B cell (primary cell): Measurements from ENCODE around the gene MED12L. TPM values are rescaled to one million over a fixed set of nuclear protein-coding genes. Genes with fewer than 3 reads are reported as not detected.

Experiments
- ATAC-seq: fragments of 200-7000 bp; cut with Tn5 transposase; one replicate; pipeline ENCODE4 v1.10.0; 2021; ENCODE audit warnings: low read depth, mild to moderate bottlenecking, moderate number of reproducible peaks, moderate library complexity
- CTCF ChIA-PET: fragments of 350-600 bp; sonication (Branson Sonifier 250); formaldehyde crosslinking; loops from one replicate; lab custom pipeline; 2021; ENCODE audit warnings: antibody characterized with exemption, inconsistent platforms; lab: Charles Lee
- POLR2A ChIA-PET: fragments of 350-600 bp; sonication (Branson Sonifier 250); formaldehyde crosslinking; loops from one replicate; lab custom pipeline; 2021; ENCODE audit warnings: antibody characterized with exemption; lab: Charles Lee
- DNase-seq: peaks from one replicate; pipeline ENCODE4 v3.0.0; 2013
- H2AFZ ChIP-seq: 2 replicates; pipeline ENCODE4 v1.6.1; 2012; ENCODE audit warnings: mild to moderate bottlenecking, low read depth, low read length; ENCODE audit not compliant: insufficient read depth, poor library complexity, severe bottlenecking
- H3K27ac ChIP-seq, 2 donors: 1 replicate in 1 of 2; 2 replicates in 1 of 2; pipeline ENCODE4 v1.5.1; 2012 to 2013; ENCODE audit warnings: low read length in 2 of 2, mild to moderate bottlenecking in 2 of 2, moderate library complexity in 1 of 2
- H3K27me3 ChIP-seq, 4 experiments: fragments of 200-600 bp in 1 of 4; sonication (generic) in 1 of 4; replicated peaks in 1 of 4; 1 replicate in 2 of 4; 2 replicates in 2 of 4; pipeline versions ENCODE4 v1.6.1 to v1.7.0; 2013 to 2016; ENCODE audit warnings: low read length in 3 of 4, mild to moderate bottlenecking in 2 of 4, mixed read lengths in 1 of 4, moderate library complexity in 1 of 4; ENCODE audit not compliant: insufficient read depth in 4 of 4, control insufficient read depth in 3 of 4; ENCODE audit errors: control extremely low read depth in 1 of 4
- H3K36me3 ChIP-seq, 2 experiments: replicated peaks in 1 of 2; 1 replicate in 1 of 2; 2 replicates in 1 of 2; pipeline versions ENCODE4 v1.6.1 to v1.7.1; 2013; ENCODE audit warnings: low read length in 1 of 2; ENCODE audit not compliant: insufficient read depth in 2 of 2, control insufficient read depth in 1 of 2; ENCODE audit errors: control extremely low read depth in 1 of 2, extremely low read depth in 1 of 2
- H3K4me1 ChIP-seq, 2 donors: fragments of 200-600 bp in 1 of 2; sonication (generic) in 1 of 2; 1 replicate in 1 of 2; 2 replicates in 1 of 2; pipeline versions ENCODE4 v1.5.1 to v1.6.1; 2013 to 2017; ENCODE audit warnings: low read length in 2 of 2; ENCODE audit not compliant: control insufficient read depth in 2 of 2, insufficient read depth in 2 of 2
- H3K4me2 ChIP-seq: replicated peaks from 2 replicates; pipeline ENCODE3; 2012; ENCODE audit warnings: mild to moderate bottlenecking, low read depth, low read length; ENCODE audit not compliant: poor library complexity, severe bottlenecking
- H3K4me3 ChIP-seq, 5 experiments: fragments of 200-600 bp in 1 of 5; sonication (generic) in 1 of 5; 1 replicate in 3 of 5; 2 replicates in 2 of 5; pipeline versions ENCODE4 v1.5.1 to v1.7.0; 2011 to 2016; ENCODE audit warnings: low read length in 4 of 5, mild to moderate bottlenecking in 4 of 5, low read depth in 2 of 5, control low read depth in 1 of 5, moderate library complexity in 1 of 5; ENCODE audit not compliant: insufficient read depth in 1 of 5; ENCODE audit errors: control extremely low read depth in 1 of 5, extremely low read depth in 1 of 5
- H3K79me2 ChIP-seq: fragments of 200-600 bp; sonication (generic); one replicate; pipeline ENCODE4 v1.6.0; 2016; ENCODE audit warnings: low read length; ENCODE audit not compliant: control insufficient read depth, insufficient read depth
- H3K9ac ChIP-seq: fragments of 200-600 bp; sonication (generic); 2 replicates; pipeline ENCODE4 v1.6.1; 2017; ENCODE audit warnings: mild to moderate bottlenecking, low read length, moderate library complexity
- H3K9me3 ChIP-seq, 3 donors: one replicate each; pipeline versions ENCODE4 v1.6.1 to v1.7.1; 2013; ENCODE audit warnings: low read length in 2 of 3; ENCODE audit not compliant: control insufficient read depth in 2 of 3, insufficient read depth in 1 of 3; ENCODE audit errors: control extremely low read depth in 1 of 3
- H4K20me1 ChIP-seq: 2 replicates; pipeline ENCODE4 v1.6.0; 2012; ENCODE audit warnings: mild to moderate bottlenecking, low read length; ENCODE audit not compliant: insufficient read depth, control insufficient read depth, poor library complexity, severe bottlenecking
- H3K27ac Mint-ChIP-seq: one replicate; pipeline ENCODE4 v1.8.0; 2021; ENCODE audit warnings: mixed read lengths
- H3K27me3 Mint-ChIP-seq: one replicate; pipeline ENCODE4 v1.8.0; 2021; ENCODE audit warnings: mixed read lengths
- H3K4me1 Mint-ChIP-seq: one replicate; pipeline ENCODE4 v1.8.0; 2021; ENCODE audit warnings: mixed read lengths
- H3K4me3 Mint-ChIP-seq: one replicate; pipeline ENCODE4 v1.8.0; 2021; ENCODE audit warnings: mixed read lengths
- H3K9me3 Mint-ChIP-seq: one replicate; pipeline ENCODE4 v1.8.0; 2022; ENCODE audit warnings: mixed read lengths; ENCODE audit not compliant: insufficient read depth
- CTCF ChIP-seq: fragments of 200-600 bp; IDR thresholded peaks from one replicate; pipeline ENCODE4 v1.8.0; 2022; ENCODE audit warnings: antibody characterized with exemption, mild to moderate bottlenecking
- EZH2 ChIP-seq: IDR thresholded peaks from 2 replicates; pipeline ENCODE4 v1.6.1; 2012; ENCODE audit warnings: borderline replicate concordance, low read depth, mild to moderate bottlenecking, moderate library complexity, low read length; ENCODE audit not compliant: insufficient read depth, poor library complexity, severe bottlenecking
- WGBS: methylation state at CpG from one replicate; pipeline ENCODE4 v1.1.5; 2013; ENCODE audit warnings: missing lambda C conversion rate; ENCODE audit not compliant: insufficient coverage; 5-methylcytosine and 5-hydroxymethylcytosine counted together
- intact Hi-C: fragments of 100-400 bp; cut with micrococcal nuclease; formaldehyde crosslinking; loops from one replicate; pipeline ENCODE4 v1.10.0; 2022
- polyA plus RNA-seq: library from polyadenylated mRNA; depleted of rRNA; stranded (reverse); fragments of >200 nt; gene quantifications from 2 replicates; pipeline ENCODE4 v1.2.3, GENCODE V29; 2012
- total RNA-seq, 2 donors: library from RNA; stranded (reverse); fragments of 120-200 nt in 1 of 2; gene quantifications; 1 replicate in 1 of 2; 2 replicates in 1 of 2; pipeline versions ENCODE4 v1.2.3 to v1.2.4, GENCODE V29; 2013 to 2022

The MED12L gene
- total and polyA plus RNA-seq, 2 donors (not counting 1 experiment from before 2014, with no cell fraction given): 0.07 to 0.30 TPM

- H3K79me2 ChIP-seq: no peaks in the 10 kb centered on the region
- ATAC-seq (no peak), DNase-seq (no peak)
- Mint-ChIP-seq H3K27me3 (no peaks in the 10 kb centered on the region), H3K4me1 (peaks cover 12% of the 10 kb centered on the region), H3K4me3 (no peak overlapping the region), H3K27ac (no peak overlapping the region), H3K9me3 (no peaks in the 10 kb centered on the region)
- POLR2A ChIA-PET: no interaction called here
- TF ChIP-seq EZH2: no peak
- TF ChIP-seq CTCF: no peak
- no peak overlapping the region for H3K27ac ChIP-seq
- H3K9ac ChIP-seq: no peak overlapping the region
- H4K20me1 ChIP-seq: no peaks in the 10 kb centered on the region
- CTCF ChIA-PET: no interaction called here
- WGBS: 100% methylated on average over 6 of the region's 7 CpGs
- H2AFZ ChIP-seq: no peak overlapping the region
- H3K4me1 ChIP-seq: peaks cover 18 to 20% of the 10 kb centered on the region in 2 donors
- no peaks in the 10 kb centered on the region for H3K27me3 ChIP-seq
- H3K9me3 ChIP-seq: no peaks in the 10 kb centered on the region
- H3K4me3 ChIP-seq: no peak overlapping the region
- no peaks in the 10 kb centered on the region for H3K36me3 ChIP-seq
- H3K4me2 ChIP-seq: no peak overlapping the region
- intact Hi-C loops: no loop called here
These were observed 79.8 kb downstream of the MED12L start for GRCh38 chr3:151165226-151165625.

- ChIA-PET POLR2A (no interaction called here), CTCF (interaction anchor here (0.7 to 8.5 kb wide), 5 partner anchors 61 to 1032 kb away, joined by 3 to 137 read pairs (median 26); no protein-coding TSS in a partner anchor)
- no CpG with 5 or more reads among the region's 3 CpGs for WGBS
- no peak overlapping the region for H3K27ac Mint-ChIP-seq
- intact Hi-C loops: no loop called here
- DNase-seq (no peak), ATAC-seq (no peak)
- Histone ChIP-seq H3K4me3 (no peak overlapping the region), H2AFZ (no peak overlapping the region), H3K9ac (no peak overlapping the region), H4K20me1 (no peaks in the 10 kb centered on the region), H3K9me3 (no peaks in the 10 kb centered on the region), H3K4me2 (no peak overlapping the region), H3K27me3 (no peaks in the 10 kb centered on the region), H3K79me2 (no peaks in the 10 kb centered on the region), H3K36me3 (no peaks in the 10 kb centered on the region), H3K4me1 (peaks cover 28 to 30% of the 10 kb centered on the region in 2 donors), H3K27ac (no peak overlapping the region)
- H3K4me3 Mint-ChIP-seq: no peak overlapping the region
- no peaks in the 10 kb centered on the region for H3K9me3 Mint-ChIP-seq
- TF ChIP-seq EZH2: no peak
- no peak for TF ChIP-seq CTCF
- H3K4me1 Mint-ChIP-seq: peaks cover 20% of the 10 kb centered on the region
- no peaks in the 10 kb centered on the region for H3K27me3 Mint-ChIP-seq
These were observed 80.7 kb downstream of the MED12L start for GRCh38 chr3:151166161-151166560.
